HG03064 (cell line): ENCODE measurements around the gene OSBPL7.

ENCODE experiments used
- ATAC-seq: cut with Tn5 transposase; IDR thresholded peaks from one replicate; pipeline ENCODE4 v1.9.1; 2021; ENCODE audit warnings: low read depth; ENCODE audit not compliant: unreplicated experiment

OSBPL7 gene

GRCh38 chr17:47808036-47808829 is 13.4 kb downstream of the OSBPL7 start:
- no peak for ATAC-seq

DNA sequence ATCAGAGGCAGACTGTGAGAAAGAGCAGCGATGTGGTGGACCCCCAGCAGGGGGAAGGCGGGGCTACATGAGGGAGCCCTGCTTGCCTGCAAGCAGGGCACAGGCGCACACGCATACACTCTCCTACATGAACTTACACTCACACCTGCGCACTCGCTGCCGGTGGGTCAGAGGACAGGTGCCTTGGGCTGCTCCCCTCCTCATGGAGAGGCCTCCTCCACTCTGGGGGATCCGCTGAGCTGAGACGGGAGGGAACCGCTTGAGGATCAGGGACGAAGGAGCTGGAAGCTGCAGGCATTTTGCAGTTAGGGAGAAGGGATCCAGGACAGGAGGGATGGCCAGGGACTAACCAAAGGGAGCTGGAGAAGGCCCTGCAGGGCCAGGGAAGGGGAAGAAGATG is 14.2 kb downstream of the OSBPL7 start:
- no peak for ATAC-seq

DNA sequence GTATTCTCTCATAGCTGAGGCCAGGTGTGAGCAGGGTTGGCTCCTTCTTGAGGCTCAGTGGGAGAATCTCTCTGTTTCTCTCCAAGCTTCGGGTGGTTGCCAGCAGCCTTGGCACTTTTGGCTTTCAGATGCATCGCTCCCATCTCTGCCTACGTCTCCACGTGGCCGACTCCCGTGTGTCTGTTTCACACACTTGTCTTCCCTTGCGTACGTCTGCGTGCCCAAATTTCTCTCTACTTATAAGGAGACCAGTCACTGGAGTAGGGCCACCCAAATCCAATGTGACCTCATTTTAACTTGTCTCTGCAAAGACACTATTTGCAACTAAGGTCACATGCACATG is 14.7 kb downstream of the OSBPL7 start:
- no peak for ATAC-seq

- ATAC-seq = no peak
Measured at GRCh38 chr17:47806026-47806912, 15.3 kb downstream of the OSBPL7 start.

DNA sequence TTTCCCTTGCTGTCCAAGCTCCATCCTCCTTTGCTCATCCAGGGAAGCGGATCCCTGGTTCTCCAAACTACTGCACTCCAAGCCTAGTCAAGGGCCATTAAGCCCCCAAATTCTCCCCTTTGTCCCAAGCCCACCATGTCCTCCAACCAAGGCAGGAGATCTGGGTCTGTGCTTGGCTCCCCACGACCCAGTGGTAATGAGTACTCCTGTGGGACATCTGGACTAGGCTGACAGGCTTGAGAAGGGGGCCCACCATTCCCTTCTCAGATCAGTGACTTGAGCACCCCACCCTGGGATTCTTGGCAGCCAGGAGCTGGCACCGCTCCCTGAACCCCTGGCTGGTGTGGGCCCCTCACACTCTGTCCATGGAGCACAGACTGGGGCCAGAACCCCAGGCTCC is 17.1 kb downstream of the OSBPL7 start:
- ATAC-seq = no peak

DNA sequence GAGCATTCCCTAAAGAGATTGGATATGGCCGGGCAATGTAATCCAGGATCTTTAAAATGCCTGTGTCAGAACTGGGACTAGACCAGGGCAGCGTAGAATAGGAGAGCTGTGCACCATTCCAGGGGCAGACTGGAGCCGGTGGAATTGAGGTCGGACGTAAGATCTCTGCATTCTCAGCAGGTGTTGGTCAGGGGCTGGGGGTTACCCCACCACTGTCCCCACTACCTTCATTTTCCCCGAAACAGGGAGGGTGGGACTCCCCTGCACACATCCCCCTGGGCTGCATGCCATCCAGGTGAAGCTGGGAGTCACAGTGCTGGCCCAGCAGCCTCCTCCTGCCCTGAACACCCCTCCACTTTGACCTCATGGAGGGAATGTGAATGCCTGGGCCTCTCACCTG is 17.8 kb downstream of the OSBPL7 start:
- no peak for ATAC-seq

GRCh38 chr17:47803201-47803600 is 18.4 kb downstream of the OSBPL7 start:
- ATAC-seq = no peak

DNA sequence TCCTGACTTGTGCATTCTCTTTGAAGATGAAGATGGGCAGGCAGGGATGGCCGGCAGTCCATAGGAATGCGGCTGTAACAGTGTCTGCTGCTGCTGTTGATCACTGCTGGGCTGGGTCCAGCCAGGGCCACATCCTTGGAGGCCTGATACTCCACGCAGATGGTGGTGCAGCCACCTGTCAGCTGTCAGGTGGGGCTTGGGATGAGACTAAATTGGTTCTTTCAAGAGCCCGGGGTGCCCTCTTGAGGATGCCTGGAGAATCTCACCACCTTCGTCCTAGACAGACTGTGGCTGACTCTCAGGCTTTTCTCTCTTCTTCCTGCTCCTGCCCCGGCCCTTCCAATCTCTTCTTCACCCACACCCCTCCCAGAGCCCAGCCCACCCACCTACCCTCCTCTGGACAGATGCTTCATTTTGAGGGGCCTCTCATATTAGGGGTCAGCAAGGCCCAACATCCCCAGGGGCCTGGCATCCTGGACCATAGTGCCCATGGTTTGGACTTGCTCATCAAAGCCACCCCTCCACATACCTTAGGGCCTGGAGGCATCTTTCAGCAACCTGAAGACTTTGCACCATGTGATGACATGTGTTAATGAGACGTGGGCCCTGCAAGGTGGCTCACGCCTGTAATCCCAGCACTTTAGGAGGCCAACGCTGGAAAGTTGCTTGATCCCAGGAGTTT is 19.1 kb downstream of the OSBPL7 start:
- ATAC-seq = no peak

DNA sequence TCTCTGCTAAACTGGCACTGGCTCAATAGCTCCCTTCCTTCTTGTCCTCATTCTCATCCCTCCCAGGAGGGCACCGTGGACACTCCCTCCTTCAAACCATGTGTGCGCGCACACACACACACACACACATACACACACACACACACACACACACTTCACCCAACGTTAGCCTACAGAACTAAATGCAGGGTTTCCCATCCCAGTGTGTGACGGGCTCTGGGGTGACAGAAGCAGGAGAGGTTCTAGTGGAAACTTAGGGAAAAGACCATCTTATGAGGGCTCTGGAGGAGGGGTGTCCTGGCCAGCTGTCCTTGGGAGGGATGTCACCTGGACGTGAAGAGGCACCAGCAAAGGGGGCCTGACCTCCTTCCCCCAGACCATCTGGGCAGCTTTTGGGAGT is 19.7 kb downstream of the OSBPL7 start:
- ATAC-seq = no peak

DNA sequence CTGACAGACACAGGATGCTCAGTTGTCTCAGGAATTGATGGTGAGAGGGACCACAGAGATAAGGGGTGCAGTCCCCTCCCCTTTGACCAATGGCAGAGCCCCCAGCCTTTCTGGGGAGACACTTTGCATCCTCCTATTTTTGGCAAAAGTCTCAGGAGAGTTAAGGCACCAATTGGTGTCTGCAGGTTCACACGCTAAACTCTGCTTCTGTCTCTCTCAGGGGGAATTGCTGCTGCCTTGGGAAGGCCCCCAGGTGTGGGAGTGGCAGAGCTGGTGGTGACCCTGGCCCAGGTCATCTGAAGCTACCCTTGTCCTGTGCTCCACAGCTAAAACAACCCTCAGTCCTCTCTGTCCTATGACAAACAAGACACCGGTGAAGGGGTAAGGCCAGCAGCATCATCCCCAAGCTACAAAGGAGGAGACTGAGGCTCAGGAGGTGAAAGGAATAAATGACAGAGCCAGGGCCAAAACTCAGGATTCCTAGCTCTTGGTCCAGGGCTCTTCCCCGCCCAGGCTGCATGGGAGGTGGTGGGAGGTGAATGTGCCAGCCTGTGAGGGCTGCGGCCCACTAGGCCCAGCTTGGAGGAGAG is 20.3 kb downstream of the OSBPL7 start:
- ATAC-seq = no peak

GRCh38 chr17:47800686-47801085 is 20.9 kb downstream of the OSBPL7 start:
- ATAC-seq = no peak

GRCh38 chr17:47797797-47798196 is 23.8 kb downstream of the OSBPL7 start:
- ATAC-seq = no peak

DNA sequence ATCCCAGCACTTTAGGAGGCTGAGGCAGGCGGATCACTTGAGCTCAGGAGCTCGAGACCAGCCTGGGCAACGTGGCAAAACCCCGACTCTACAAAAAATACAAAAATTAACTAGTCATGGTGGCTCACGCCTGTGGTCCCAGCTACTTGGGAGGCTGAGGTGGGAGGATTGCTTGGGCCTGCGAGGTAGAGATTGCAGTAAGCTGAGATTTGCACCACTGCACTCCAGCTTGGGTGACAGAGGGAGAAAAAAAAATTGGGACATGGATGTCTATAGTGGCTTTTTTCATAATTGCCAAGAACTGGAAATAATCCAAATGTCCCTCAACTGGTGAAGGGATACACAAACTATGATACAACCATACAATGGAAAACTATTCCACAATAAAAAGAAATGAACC is 28.6 kb downstream of the OSBPL7 start:
- ATAC-seq = no peak

- ATAC-seq = no peak
Measured at GRCh38 chr17:47792457-47792856, 29.1 kb downstream of the OSBPL7 start.

GRCh38 chr17:47791025-47791424 is 30.6 kb downstream of the OSBPL7 start:
- no peak for ATAC-seq

GRCh38 chr17:47789611-47790561 is 31.7 kb downstream of the OSBPL7 start:
- ATAC-seq = no peak

- ATAC-seq = no peak
Measured at GRCh38 chr17:47785538-47786123, 36.0 kb downstream of the OSBPL7 start.

GRCh38 chr17:47781397-47781796 is 40.2 kb downstream of the OSBPL7 start:
- ATAC-seq = no peak

DNA sequence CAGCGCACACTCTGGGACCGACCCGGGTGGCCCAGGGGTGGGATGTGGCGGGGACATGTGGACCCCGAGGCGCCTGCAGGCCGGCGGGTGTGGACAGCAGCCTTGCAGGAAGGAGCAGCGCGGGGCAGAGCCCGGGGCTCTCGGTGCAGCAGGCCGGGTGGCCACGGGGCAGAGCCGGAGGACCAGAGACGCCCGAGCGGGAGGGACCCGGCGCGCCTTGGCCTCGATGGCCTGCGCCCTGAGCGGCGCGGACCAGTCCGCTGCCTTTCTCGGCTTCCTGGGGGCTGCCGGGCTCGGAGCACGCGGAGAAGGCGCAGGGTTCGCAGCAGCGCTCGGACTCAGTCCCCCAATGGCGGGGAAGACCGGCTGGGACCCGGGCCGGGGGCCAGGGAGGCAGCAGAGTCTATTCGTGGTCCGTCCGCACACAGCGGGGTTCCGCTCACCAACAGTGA is 43.4 kb downstream of the OSBPL7 start:
- no peak for ATAC-seq
